ENCODE data around the gene ZBED2.

The ZBED2 gene

GRCh38 chr3:111584744-111585143, 10.4 kb downstream of the ZBED2 start:
- H3K9ac ChIP-seq (ENCODE audit: low read length): no peak overlapping the region
- H3K4me3 ChIP-seq (ENCODE audit: low read length): no peak overlapping the region
- no peaks in the 10 kb centered on the region for H3K27me3 ChIP-seq (ENCODE audit: control insufficient read depth, insufficient read depth, low read length)
- no peaks in the 10 kb centered on the region for H3K36me3 ChIP-seq (ENCODE audit: control insufficient read depth, insufficient read depth, low read length)
- no peaks in the 10 kb centered on the region for H3K4me1 ChIP-seq (ENCODE audit: control insufficient read depth, insufficient read depth, low read length)
- H3K27ac ChIP-seq (ENCODE audit: low read depth, low read length): no peak overlapping the region

DNA sequence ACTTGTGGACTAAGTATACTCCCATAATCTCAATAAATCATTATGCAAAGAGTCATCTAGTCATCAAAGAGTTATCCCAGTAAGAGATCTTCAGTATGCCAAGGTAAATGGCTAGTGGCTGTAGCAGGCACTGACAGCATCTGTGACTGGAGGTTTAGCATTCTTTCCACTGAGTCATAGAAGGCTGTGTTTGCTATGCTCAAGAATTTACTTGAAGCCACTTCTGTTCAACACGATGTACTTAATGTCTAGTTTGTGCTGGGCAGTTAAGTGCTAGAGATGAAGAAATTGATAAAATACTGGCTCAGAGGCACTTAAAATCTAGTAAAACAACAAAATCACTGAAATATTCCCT, 13.0 kb downstream of the ZBED2 start:
- Histone ChIP-seq H3K27me3 (ENCODE audit: control insufficient read depth, insufficient read depth, low read length) (no peaks in the 10 kb centered on the region), H3K36me3 (ENCODE audit: control insufficient read depth, insufficient read depth, low read length) (no peaks in the 10 kb centered on the region), H3K9ac (ENCODE audit: low read length) (no peak overlapping the region), H3K4me1 (ENCODE audit: control insufficient read depth, insufficient read depth, low read length) (no peaks in the 10 kb centered on the region), H3K27ac (ENCODE audit: low read depth, low read length) (no peak overlapping the region), H3K4me3 (ENCODE audit: low read length) (no peak overlapping the region)

DNA sequence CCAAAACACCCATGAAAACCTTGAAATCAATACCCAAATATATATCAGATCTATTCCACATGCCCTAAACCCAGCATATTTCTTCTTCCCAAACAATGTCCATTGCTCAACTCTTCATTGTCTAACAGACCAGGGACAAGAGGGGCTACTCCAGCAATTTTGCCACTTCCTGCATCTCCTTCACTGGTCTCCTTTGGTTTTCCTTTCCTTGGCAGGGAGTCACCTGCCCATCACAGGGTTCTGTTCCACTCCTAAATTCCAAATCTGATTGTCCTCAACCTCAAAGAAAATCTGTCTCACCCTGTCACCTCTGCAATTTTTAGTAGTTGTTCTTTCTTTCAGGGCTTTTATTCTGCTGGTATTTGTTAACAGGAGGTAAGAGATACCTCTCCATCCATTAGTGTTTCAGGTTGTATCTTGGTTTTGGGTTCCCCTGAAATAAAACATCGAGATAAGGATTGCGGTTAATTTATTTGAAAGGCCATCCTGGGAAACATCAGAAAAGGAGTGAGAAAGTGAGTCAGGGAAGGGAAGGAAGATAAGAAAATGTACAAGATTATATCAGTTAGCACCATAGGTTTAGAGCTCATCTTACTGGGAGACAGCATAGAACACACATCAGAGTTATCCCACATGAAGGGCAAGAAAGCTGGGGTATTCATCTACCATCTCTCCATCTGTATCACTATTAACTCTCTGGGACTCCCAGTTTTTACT, 13.6 kb downstream of the ZBED2 start:
- Histone ChIP-seq H3K9ac (ENCODE audit: low read length) (no peak overlapping the region), H3K27ac (ENCODE audit: low read depth, low read length) (no peak overlapping the region), H3K36me3 (ENCODE audit: control insufficient read depth, insufficient read depth, low read length) (no peaks in the 10 kb centered on the region), H3K4me3 (ENCODE audit: low read length) (no peak overlapping the region), H3K27me3 (ENCODE audit: control insufficient read depth, insufficient read depth, low read length) (no peaks in the 10 kb centered on the region), H3K4me1 (ENCODE audit: control insufficient read depth, insufficient read depth, low read length) (no peaks in the 10 kb centered on the region)

DNA sequence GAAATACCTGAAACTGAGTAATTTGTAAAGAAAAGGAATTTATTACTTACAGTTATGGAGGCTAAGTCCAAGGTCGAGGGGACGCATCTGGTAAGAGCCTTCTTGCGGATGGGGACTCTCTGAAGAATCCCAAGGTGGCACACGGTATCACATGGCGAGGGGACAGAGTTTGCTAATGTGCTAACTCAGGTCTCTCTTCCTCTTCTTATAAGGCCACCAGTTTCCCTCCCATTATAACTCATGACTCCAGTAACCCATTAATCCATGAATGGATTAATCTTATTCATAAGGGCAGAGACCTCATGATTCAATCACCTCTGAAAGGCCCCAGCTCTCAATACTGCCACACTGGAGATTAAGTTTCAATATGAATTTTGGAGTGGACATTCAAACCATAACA, 15.7 kb downstream of the ZBED2 start:
- no peaks in the 10 kb centered on the region for H3K27me3 ChIP-seq (ENCODE audit: control insufficient read depth, insufficient read depth, low read length)
- H3K4me3 ChIP-seq (ENCODE audit: low read length): no peak overlapping the region
- H3K27ac ChIP-seq (ENCODE audit: low read depth, low read length): no peak overlapping the region
- no peak overlapping the region for H3K9ac ChIP-seq (ENCODE audit: low read length)
- H3K4me1 ChIP-seq (ENCODE audit: control insufficient read depth, insufficient read depth, low read length): no peaks in the 10 kb centered on the region
- no peaks in the 10 kb centered on the region for H3K36me3 ChIP-seq (ENCODE audit: control insufficient read depth, insufficient read depth, low read length)

- Histone ChIP-seq H3K36me3 (ENCODE audit: control insufficient read depth, insufficient read depth, low read length) (no peaks in the 10 kb centered on the region), H3K4me3 (ENCODE audit: low read length) (no peak overlapping the region), H3K4me1 (ENCODE audit: control insufficient read depth, insufficient read depth, low read length) (no peaks in the 10 kb centered on the region), H3K9ac (ENCODE audit: low read length) (no peak overlapping the region), H3K27me3 (ENCODE audit: control insufficient read depth, insufficient read depth, low read length) (no peaks in the 10 kb centered on the region), H3K27ac (ENCODE audit: low read depth, low read length) (no peak overlapping the region)
Measured at GRCh38 chr3:111578867-111579266, 16.3 kb downstream of the ZBED2 start.

GRCh38 chr3:111577798-111578685, 17.1 kb downstream of the ZBED2 start:
- Histone ChIP-seq H3K4me3 (ENCODE audit: low read length) (no peak overlapping the region), H3K36me3 (ENCODE audit: control insufficient read depth, insufficient read depth, low read length) (no peaks in the 10 kb centered on the region), H3K4me1 (ENCODE audit: control insufficient read depth, insufficient read depth, low read length) (no peaks in the 10 kb centered on the region), H3K27ac (ENCODE audit: low read depth, low read length) (no peak overlapping the region), H3K9ac (ENCODE audit: low read length) (no peak overlapping the region), H3K27me3 (ENCODE audit: control insufficient read depth, insufficient read depth, low read length) (no peaks in the 10 kb centered on the region)

DNA sequence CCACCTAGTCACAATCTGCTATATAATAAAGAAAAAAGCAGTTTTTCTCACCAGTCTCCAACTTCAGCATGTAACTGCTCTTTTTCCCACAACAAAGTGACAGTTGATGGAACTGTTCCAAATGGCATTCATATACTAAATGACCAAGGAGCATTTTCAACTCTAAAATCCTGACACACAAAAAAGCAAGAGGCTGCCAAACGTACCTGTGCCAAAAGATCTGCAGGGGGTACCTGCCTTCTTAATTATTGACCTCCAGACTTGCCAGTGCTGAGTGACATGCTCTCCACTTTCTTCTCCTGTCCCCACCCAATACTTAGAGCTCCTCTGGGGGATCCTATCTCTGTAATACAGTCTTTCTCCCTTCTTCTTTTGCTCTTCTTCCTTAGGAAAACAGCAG, 18.0 kb downstream of the ZBED2 start:
- no peaks in the 10 kb centered on the region for H3K36me3 ChIP-seq (ENCODE audit: control insufficient read depth, insufficient read depth, low read length)
- H3K9ac ChIP-seq (ENCODE audit: low read length): no peak overlapping the region
- no peak overlapping the region for H3K27ac ChIP-seq (ENCODE audit: low read depth, low read length)
- H3K4me1 ChIP-seq (ENCODE audit: control insufficient read depth, insufficient read depth, low read length): no peaks in the 10 kb centered on the region
- H3K27me3 ChIP-seq (ENCODE audit: control insufficient read depth, insufficient read depth, low read length): no peaks in the 10 kb centered on the region
- H3K4me3 ChIP-seq (ENCODE audit: low read length): no peak overlapping the region

DNA sequence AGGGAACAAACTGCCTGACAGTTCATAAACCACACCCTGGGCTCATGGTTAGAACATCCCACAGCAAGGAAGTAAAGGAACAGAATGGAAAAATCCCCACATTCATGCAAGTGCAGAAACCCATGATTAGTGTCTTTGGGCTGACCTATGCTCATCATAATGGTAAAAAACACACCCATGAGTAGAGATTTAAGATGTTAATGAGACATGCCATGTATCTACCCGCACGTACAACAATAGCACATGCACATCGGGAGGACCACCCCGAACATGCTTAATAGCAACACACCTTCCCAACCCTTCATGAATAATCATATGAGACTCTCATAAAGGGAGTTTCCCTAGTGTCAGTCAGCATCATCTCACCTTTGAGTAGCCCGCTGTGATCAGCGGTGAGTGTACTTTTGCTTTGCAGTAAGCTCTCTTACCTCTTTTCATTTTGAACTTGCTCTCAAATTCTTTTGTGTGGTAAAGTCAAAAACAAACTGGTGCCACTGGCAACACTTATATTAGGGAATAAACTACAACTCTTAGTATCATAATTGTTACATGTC, 23.2 kb downstream of the ZBED2 start:
- Histone ChIP-seq H3K36me3 (ENCODE audit: control insufficient read depth, insufficient read depth, low read length) (no peaks in the 10 kb centered on the region), H3K4me3 (ENCODE audit: low read length) (no peak overlapping the region), H3K27me3 (ENCODE audit: control insufficient read depth, insufficient read depth, low read length) (no peaks in the 10 kb centered on the region), H3K27ac (ENCODE audit: low read depth, low read length) (no peak overlapping the region), H3K4me1 (ENCODE audit: control insufficient read depth, insufficient read depth, low read length) (no peaks in the 10 kb centered on the region), H3K9ac (ENCODE audit: low read length) (no peak overlapping the region)

- no peak overlapping the region for H3K9ac ChIP-seq (ENCODE audit: low read length)
Measured at GRCh38 chr3:111571282-111571681, 23.9 kb downstream of the ZBED2 start.

GRCh38 chr3:111570404-111571030, 24.6 kb downstream of the ZBED2 start:
- no peaks in the 10 kb centered on the region for H3K36me3 ChIP-seq (ENCODE audit: control insufficient read depth, insufficient read depth, low read length)
- H3K27me3 ChIP-seq (ENCODE audit: control insufficient read depth, insufficient read depth, low read length): no peaks in the 10 kb centered on the region
- H3K9ac ChIP-seq (ENCODE audit: low read length): no peak overlapping the region
- no peaks in the 10 kb centered on the region for H3K4me1 ChIP-seq (ENCODE audit: control insufficient read depth, insufficient read depth, low read length)
- no peak overlapping the region for H3K27ac ChIP-seq (ENCODE audit: low read depth, low read length)
- no peak overlapping the region for H3K4me3 ChIP-seq (ENCODE audit: low read length)

More at GRCh38 chr3:111571282-111571681, 23.9 kb downstream of the ZBED2 start:
- Histone ChIP-seq H3K4me3 (ENCODE audit: low read length) (no peak overlapping the region), H3K4me1 (ENCODE audit: control insufficient read depth, insufficient read depth, low read length) (no peaks in the 10 kb centered on the region), H3K27me3 (ENCODE audit: control insufficient read depth, insufficient read depth, low read length) (no peaks in the 10 kb centered on the region), H3K36me3 (ENCODE audit: control insufficient read depth, insufficient read depth, low read length) (no peaks in the 10 kb centered on the region), H3K27ac (ENCODE audit: low read depth, low read length) (no peak overlapping the region)

DNA sequence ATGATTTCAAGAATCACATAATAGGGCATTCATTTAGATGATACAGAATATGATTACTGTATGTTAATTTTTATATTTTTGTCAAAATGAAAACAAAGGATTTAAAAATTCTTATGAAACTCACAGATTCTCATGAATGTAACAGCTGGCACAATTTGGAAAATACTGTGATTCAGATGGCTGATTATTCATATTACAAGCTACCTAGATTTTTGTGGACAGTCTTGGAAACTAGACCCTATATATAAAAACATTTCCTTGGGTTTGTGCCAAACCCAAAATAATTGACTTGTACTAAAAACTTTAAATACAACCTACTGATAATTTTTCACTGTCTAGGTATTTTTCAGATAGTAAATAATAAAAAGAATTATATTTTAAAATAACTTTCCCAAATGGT, 26.2 kb downstream of the ZBED2 start:
- H3K4me3 ChIP-seq (ENCODE audit: low read length): no peak overlapping the region
- H3K9ac ChIP-seq (ENCODE audit: low read length): no peak overlapping the region
- H3K36me3 ChIP-seq (ENCODE audit: control insufficient read depth, insufficient read depth, low read length): no peaks in the 10 kb centered on the region
- no peaks in the 10 kb centered on the region for H3K27me3 ChIP-seq (ENCODE audit: control insufficient read depth, insufficient read depth, low read length)
- no peaks in the 10 kb centered on the region for H3K4me1 ChIP-seq (ENCODE audit: control insufficient read depth, insufficient read depth, low read length)
- H3K27ac ChIP-seq (ENCODE audit: low read depth, low read length): no peak overlapping the region

GRCh38 chr3:111568355-111568754, 26.8 kb downstream of the ZBED2 start:
- Histone ChIP-seq H3K9ac (ENCODE audit: low read length) (no peak overlapping the region), H3K4me3 (ENCODE audit: low read length) (no peak overlapping the region), H3K36me3 (ENCODE audit: control insufficient read depth, insufficient read depth, low read length) (no peaks in the 10 kb centered on the region), H3K27ac (ENCODE audit: low read depth, low read length) (no peak overlapping the region), H3K27me3 (ENCODE audit: control insufficient read depth, insufficient read depth, low read length) (no peaks in the 10 kb centered on the region), H3K4me1 (ENCODE audit: control insufficient read depth, insufficient read depth, low read length) (no peaks in the 10 kb centered on the region)

All from rectal smooth muscle tissue (tissue), 1 donor.